ENCODE measurements around the gene CA10.

Gene CA10

GRCh38 chr17:51937264-51937663, 221.2 kb downstream of the CA10 start:
- H3K36me3 ChIP-seq (ENCODE audit: control insufficient read depth in 2 of 2, insufficient read depth in 2 of 2, low read length in 2 of 2) = no peaks in the 10 kb centered on the region
- no peak overlapping the region for H3K27ac ChIP-seq (ENCODE audit: low read depth in 2 of 2, low read length in 2 of 2)
- H3K9ac ChIP-seq (ENCODE audit: low read depth in 1 of 2, low read length in 2 of 2) = no peak overlapping the region

GRCh38 chr17:51935477-51935876, 223.0 kb downstream of the CA10 start:
- H3K9me3 ChIP-seq (ENCODE audit: control insufficient read depth in 2 of 2, low read length in 2 of 2) = no peaks in the 10 kb centered on the region
- H3K4me1 ChIP-seq (ENCODE audit: control insufficient read depth in 2 of 2, insufficient read depth in 2 of 2, low read length in 2 of 2) = no peaks in the 10 kb centered on the region
- no peaks in the 10 kb centered on the region for H3K27me3 ChIP-seq (ENCODE audit: control insufficient read depth in 2 of 2, insufficient read depth in 2 of 2, low read length in 2 of 2)
- H3K9ac ChIP-seq (ENCODE audit: low read depth in 1 of 2, low read length in 2 of 2) = no peak overlapping the region
- H3K27ac ChIP-seq (ENCODE audit: low read depth in 2 of 2, low read length in 2 of 2) = no peak overlapping the region
- no peak overlapping the region for H3K4me3 ChIP-seq (ENCODE audit: low read length in 2 of 2)
- H3K36me3 ChIP-seq (ENCODE audit: control insufficient read depth in 2 of 2, insufficient read depth in 2 of 2, low read length in 2 of 2) = no peaks in the 10 kb centered on the region

More at GRCh38 chr17:51937264-51937663, 221.2 kb downstream of the CA10 start:
- Histone ChIP-seq H3K4me3 (ENCODE audit: low read length in 2 of 2) (no peak overlapping the region), H3K27me3 (ENCODE audit: control insufficient read depth in 2 of 2, insufficient read depth in 2 of 2, low read length in 2 of 2) (no peaks in the 10 kb centered on the region), H3K4me1 (ENCODE audit: control insufficient read depth in 2 of 2, insufficient read depth in 2 of 2, low read length in 2 of 2) (no peaks in the 10 kb centered on the region), H3K9me3 (ENCODE audit: control insufficient read depth in 2 of 2, low read length in 2 of 2) (no peaks in the 10 kb centered on the region)

DNA sequence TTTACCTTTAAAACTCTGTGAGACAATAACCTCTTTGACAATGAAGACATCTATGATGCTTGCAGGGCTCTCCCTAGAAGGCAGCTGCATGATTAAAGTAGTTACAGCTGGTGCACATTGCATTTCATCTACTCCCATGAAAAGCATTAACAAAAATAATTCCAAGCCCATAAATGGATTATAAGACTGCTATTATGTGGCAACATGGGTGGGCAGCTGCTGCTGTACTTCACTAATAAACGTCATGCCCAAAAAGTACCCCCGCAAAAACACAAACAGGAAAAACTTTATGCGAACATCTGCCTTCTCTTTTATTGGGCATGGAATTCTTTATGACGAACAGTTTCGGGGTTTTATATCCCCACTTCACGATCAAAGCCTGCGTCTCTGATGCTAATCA, 224.9 kb downstream of the CA10 start:
- H3K4me3 ChIP-seq (ENCODE audit: low read length in 2 of 2) = no peak overlapping the region
- no peaks in the 10 kb centered on the region for H3K36me3 ChIP-seq (ENCODE audit: control insufficient read depth in 2 of 2, insufficient read depth in 2 of 2, low read length in 2 of 2)
- H3K27ac ChIP-seq (ENCODE audit: low read depth in 2 of 2, low read length in 2 of 2) = no peak overlapping the region
- no peaks in the 10 kb centered on the region for H3K27me3 ChIP-seq (ENCODE audit: control insufficient read depth in 2 of 2, insufficient read depth in 2 of 2, low read length in 2 of 2)
- no peaks in the 10 kb centered on the region for H3K9me3 ChIP-seq (ENCODE audit: control insufficient read depth in 2 of 2, low read length in 2 of 2)
- H3K9ac ChIP-seq (ENCODE audit: low read depth in 1 of 2, low read length in 2 of 2) = no peak overlapping the region
- H3K4me1 ChIP-seq (ENCODE audit: control insufficient read depth in 2 of 2, insufficient read depth in 2 of 2, low read length in 2 of 2) = no peaks in the 10 kb centered on the region

DNA sequence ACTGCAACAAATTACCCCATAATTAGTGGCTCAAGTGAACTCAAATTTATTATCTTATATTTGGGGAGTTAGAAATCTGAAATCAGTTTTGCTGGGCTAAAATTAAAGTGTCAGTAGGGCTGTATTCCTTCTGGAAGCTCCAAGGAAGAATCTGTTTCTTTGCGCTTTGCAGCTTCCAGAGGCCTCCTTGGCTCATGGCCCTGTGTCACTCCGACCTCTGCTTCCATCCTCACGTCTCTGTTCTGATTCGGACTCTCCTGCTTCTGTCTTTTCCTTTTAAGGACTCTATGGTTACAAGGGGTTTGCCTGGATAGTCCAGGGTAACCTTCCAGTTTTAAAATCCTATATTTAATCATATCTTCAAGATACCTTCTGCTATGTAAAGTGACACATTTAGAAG, 232.1 kb downstream of the CA10 start:
- Histone ChIP-seq H3K36me3 (ENCODE audit: control insufficient read depth in 2 of 2, insufficient read depth in 2 of 2, low read length in 2 of 2) (no peaks in the 10 kb centered on the region), H3K27me3 (ENCODE audit: control insufficient read depth in 2 of 2, insufficient read depth in 2 of 2, low read length in 2 of 2) (no peaks in the 10 kb centered on the region), H3K9ac (ENCODE audit: low read depth in 1 of 2, low read length in 2 of 2) (no peak overlapping the region), H3K4me1 (ENCODE audit: control insufficient read depth in 2 of 2, insufficient read depth in 2 of 2, low read length in 2 of 2) (no peaks in the 10 kb centered on the region), H3K9me3 (ENCODE audit: control insufficient read depth in 2 of 2, low read length in 2 of 2) (no peaks in the 10 kb centered on the region), H3K4me3 (ENCODE audit: low read length in 2 of 2) (no peak overlapping the region), H3K27ac (ENCODE audit: low read depth in 2 of 2, low read length in 2 of 2) (no peak overlapping the region)

GRCh38 chr17:51921500-51921899, 237.0 kb downstream of the CA10 start:
- no peak overlapping the region for H3K27ac ChIP-seq (ENCODE audit: low read depth in 2 of 2, low read length in 2 of 2)

DNA sequence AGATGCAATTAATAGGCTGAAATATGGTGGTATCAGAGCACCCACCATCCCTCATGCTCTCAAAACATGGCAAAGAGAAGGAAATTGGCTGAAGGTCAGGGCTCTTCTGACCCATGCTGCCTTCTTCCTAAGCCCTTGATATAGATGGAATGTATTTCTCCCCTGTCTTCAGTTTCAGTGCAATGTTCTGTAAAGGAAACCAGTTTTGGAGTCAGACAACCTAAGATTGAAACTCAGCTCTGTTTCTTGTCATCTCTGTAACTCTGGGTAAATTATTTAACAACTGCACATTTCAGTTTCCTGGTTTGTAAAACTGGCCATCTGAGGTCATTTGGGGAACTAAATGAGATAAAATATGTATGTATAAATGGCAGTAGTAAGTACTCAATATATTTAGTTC, 243.9 kb downstream of the CA10 start:
- H3K9ac ChIP-seq (ENCODE audit: low read depth in 1 of 2, low read length in 2 of 2) = no peak overlapping the region
- no peaks in the 10 kb centered on the region for H3K9me3 ChIP-seq (ENCODE audit: control insufficient read depth in 2 of 2, low read length in 2 of 2)

More at GRCh38 chr17:51921500-51921899, 237.0 kb downstream of the CA10 start:
- H3K36me3 ChIP-seq (ENCODE audit: control insufficient read depth in 2 of 2, insufficient read depth in 2 of 2, low read length in 2 of 2) = no peaks in the 10 kb centered on the region
- H3K9me3 ChIP-seq (ENCODE audit: control insufficient read depth in 2 of 2, low read length in 2 of 2) = no peaks in the 10 kb centered on the region
- no peak overlapping the region for H3K9ac ChIP-seq (ENCODE audit: low read depth in 1 of 2, low read length in 2 of 2)
- H3K4me3 ChIP-seq (ENCODE audit: low read length in 2 of 2) = no peak overlapping the region
- H3K27me3 ChIP-seq (ENCODE audit: control insufficient read depth in 2 of 2, insufficient read depth in 2 of 2, low read length in 2 of 2) = peaks cover 0 to 3% of the 10 kb centered on the region in 2 donors
- H3K4me1 ChIP-seq (ENCODE audit: control insufficient read depth in 2 of 2, insufficient read depth in 2 of 2, low read length in 2 of 2) = no peaks in the 10 kb centered on the region

DNA sequence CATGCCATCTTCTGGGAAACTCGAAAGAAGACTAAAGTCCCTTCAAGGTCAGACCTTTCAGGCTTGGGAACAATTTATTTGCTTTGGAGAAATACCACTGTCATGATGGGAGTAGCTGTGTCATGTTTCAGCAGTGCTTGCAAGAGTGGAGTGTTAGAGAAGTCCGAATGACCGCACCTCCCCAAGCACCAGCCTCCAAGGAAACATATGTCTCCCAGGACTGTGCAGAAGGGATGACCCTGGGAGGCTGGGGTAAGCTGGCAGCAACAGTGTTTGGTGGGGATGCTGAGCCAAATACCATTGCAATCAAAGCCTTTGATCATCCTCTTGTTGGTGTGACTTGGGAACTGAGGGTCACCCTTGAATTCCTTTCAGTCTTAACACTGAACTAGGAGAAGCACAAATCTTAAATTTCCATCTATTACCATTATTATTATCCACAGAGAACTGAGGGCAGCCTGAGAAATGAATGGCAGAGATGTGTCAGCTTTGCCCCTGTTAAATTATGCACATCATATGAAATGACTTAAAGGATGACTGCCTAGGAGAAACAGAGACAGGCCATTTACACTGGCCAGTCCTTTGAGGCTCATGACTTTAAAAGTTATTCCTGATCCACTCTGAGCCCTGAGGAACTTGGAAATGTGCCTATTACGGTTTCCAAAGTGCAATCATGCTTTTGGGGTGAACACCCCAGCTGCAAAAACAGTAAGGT, 244.9 kb downstream of the CA10 start:
- no peak overlapping the region for H3K27ac ChIP-seq (ENCODE audit: low read depth in 2 of 2, low read length in 2 of 2)
- H3K27me3 ChIP-seq (ENCODE audit: control insufficient read depth in 2 of 2, insufficient read depth in 2 of 2, low read length in 2 of 2) = peaks cover 0 to 3% of the 10 kb centered on the region in 2 donors
- H3K9ac ChIP-seq (ENCODE audit: low read depth in 1 of 2, low read length in 2 of 2) = no peak overlapping the region
- H3K9me3 ChIP-seq (ENCODE audit: control insufficient read depth in 2 of 2, low read length in 2 of 2) = no peaks in the 10 kb centered on the region
- H3K4me1 ChIP-seq (ENCODE audit: control insufficient read depth in 2 of 2, insufficient read depth in 2 of 2, low read length in 2 of 2) = no peaks in the 10 kb centered on the region
- H3K36me3 ChIP-seq (ENCODE audit: control insufficient read depth in 2 of 2, insufficient read depth in 2 of 2, low read length in 2 of 2) = no peaks in the 10 kb centered on the region
- no peak overlapping the region for H3K4me3 ChIP-seq (ENCODE audit: low read length in 2 of 2)

More for the DNA sequence above, 243.9 kb downstream of the CA10 start:
- H3K36me3 ChIP-seq (ENCODE audit: control insufficient read depth in 2 of 2, insufficient read depth in 2 of 2, low read length in 2 of 2) = no peaks in the 10 kb centered on the region
- no peak overlapping the region for H3K27ac ChIP-seq (ENCODE audit: low read depth in 2 of 2, low read length in 2 of 2)
- peaks cover 0 to 3% of the 10 kb centered on the region in 2 donors for H3K27me3 ChIP-seq (ENCODE audit: control insufficient read depth in 2 of 2, insufficient read depth in 2 of 2, low read length in 2 of 2)
- no peak overlapping the region for H3K4me3 ChIP-seq (ENCODE audit: low read length in 2 of 2)
- H3K4me1 ChIP-seq (ENCODE audit: control insufficient read depth in 2 of 2, insufficient read depth in 2 of 2, low read length in 2 of 2) = no peaks in the 10 kb centered on the region

- Histone ChIP-seq H3K27me3 (ENCODE audit: control insufficient read depth in 2 of 2, insufficient read depth in 2 of 2, low read length in 2 of 2) (no peaks in the 10 kb centered on the region), H3K9ac (ENCODE audit: low read depth in 1 of 2, low read length in 2 of 2) (no peak overlapping the region), H3K27ac (ENCODE audit: low read depth in 2 of 2, low read length in 2 of 2) (no peak overlapping the region), H3K4me3 (ENCODE audit: low read length in 2 of 2) (no peak overlapping the region), H3K4me1 (ENCODE audit: control insufficient read depth in 2 of 2, insufficient read depth in 2 of 2, low read length in 2 of 2) (no peaks in the 10 kb centered on the region), H3K9me3 (ENCODE audit: control insufficient read depth in 2 of 2, low read length in 2 of 2) (no peaks in the 10 kb centered on the region), H3K36me3 (ENCODE audit: control insufficient read depth in 2 of 2, insufficient read depth in 2 of 2, low read length in 2 of 2) (no peaks in the 10 kb centered on the region)
Observed at GRCh38 chr17:51912939-51913338, 245.6 kb downstream of the CA10 start.

DNA sequence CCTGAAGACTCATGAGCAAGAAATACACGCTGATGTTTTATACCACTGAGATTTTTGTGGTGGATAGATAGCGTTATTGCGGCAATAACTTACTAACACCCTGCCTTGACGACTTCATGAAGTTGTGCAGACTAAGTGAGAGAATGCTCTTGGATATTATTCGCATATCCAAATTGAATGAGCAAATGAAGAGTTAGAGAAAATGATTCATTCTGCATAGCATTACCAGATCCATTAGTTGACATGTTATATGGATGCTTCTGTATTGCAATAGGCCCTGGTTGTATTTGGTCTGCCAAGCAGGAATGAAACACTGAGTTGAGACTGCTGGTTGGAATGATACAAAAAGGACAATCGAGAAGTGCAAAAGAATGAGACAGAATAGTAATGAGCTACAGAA, 247.3 kb downstream of the CA10 start:
- H3K27ac ChIP-seq (ENCODE audit: low read depth in 2 of 2, low read length in 2 of 2) = no peak overlapping the region
- no peak overlapping the region for H3K4me3 ChIP-seq (ENCODE audit: low read length in 2 of 2)
- H3K36me3 ChIP-seq (ENCODE audit: control insufficient read depth in 2 of 2, insufficient read depth in 2 of 2, low read length in 2 of 2) = no peaks in the 10 kb centered on the region
- no peak overlapping the region for H3K9ac ChIP-seq (ENCODE audit: low read depth in 1 of 2, low read length in 2 of 2)
- no peaks in the 10 kb centered on the region for H3K4me1 ChIP-seq (ENCODE audit: control insufficient read depth in 2 of 2, insufficient read depth in 2 of 2, low read length in 2 of 2)
- no peaks in the 10 kb centered on the region for H3K9me3 ChIP-seq (ENCODE audit: control insufficient read depth in 2 of 2, low read length in 2 of 2)
- no peaks in the 10 kb centered on the region for H3K27me3 ChIP-seq (ENCODE audit: control insufficient read depth in 2 of 2, insufficient read depth in 2 of 2, low read length in 2 of 2)

DNA sequence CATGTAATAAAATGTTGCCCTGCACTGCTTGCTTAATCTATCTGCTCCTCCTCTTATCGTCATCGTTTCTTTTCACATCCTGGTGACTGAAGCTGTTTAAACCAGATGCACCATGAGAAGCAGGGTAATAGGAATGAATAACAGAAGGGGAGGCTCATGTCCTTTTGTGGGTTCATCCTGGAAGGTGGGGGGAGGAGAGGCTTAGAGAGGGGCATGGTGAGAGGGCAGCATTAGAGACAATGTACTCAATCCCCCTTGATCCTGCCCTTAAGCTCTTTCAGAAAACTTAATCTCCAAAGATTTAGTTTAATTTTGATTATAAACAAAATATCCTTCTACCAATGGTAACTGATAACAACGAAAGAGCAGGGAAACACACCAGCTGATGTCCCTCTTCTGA, 248.5 kb downstream of the CA10 start:
- H3K27ac ChIP-seq (ENCODE audit: low read depth in 2 of 2, low read length in 2 of 2) = no peak overlapping the region
- no peak overlapping the region for H3K4me3 ChIP-seq (ENCODE audit: low read length in 2 of 2)
- no peak overlapping the region for H3K9ac ChIP-seq (ENCODE audit: low read depth in 1 of 2, low read length in 2 of 2)
- H3K4me1 ChIP-seq (ENCODE audit: control insufficient read depth in 2 of 2, insufficient read depth in 2 of 2, low read length in 2 of 2) = no peaks in the 10 kb centered on the region
- no peaks in the 10 kb centered on the region for H3K9me3 ChIP-seq (ENCODE audit: control insufficient read depth in 2 of 2, low read length in 2 of 2)
- no peaks in the 10 kb centered on the region for H3K27me3 ChIP-seq (ENCODE audit: control insufficient read depth in 2 of 2, insufficient read depth in 2 of 2, low read length in 2 of 2)
- no peaks in the 10 kb centered on the region for H3K36me3 ChIP-seq (ENCODE audit: control insufficient read depth in 2 of 2, insufficient read depth in 2 of 2, low read length in 2 of 2)

Data from mucosa of rectum (tissue), 2 donors.